Glomerular visceral epithelial cell (primary cell): Measurements from ENCODE around the gene ZNF581.
A peak's percentile ranks its signal among the peaks of the same experiment; 100 is the strongest.

Experiments used
- DNase-seq: peaks from one replicate; pipeline ENCODE4 v3.0.0-alpha.2; 2016; ENCODE audit errors: extremely low spot score

ZNF581 gene

DNA sequence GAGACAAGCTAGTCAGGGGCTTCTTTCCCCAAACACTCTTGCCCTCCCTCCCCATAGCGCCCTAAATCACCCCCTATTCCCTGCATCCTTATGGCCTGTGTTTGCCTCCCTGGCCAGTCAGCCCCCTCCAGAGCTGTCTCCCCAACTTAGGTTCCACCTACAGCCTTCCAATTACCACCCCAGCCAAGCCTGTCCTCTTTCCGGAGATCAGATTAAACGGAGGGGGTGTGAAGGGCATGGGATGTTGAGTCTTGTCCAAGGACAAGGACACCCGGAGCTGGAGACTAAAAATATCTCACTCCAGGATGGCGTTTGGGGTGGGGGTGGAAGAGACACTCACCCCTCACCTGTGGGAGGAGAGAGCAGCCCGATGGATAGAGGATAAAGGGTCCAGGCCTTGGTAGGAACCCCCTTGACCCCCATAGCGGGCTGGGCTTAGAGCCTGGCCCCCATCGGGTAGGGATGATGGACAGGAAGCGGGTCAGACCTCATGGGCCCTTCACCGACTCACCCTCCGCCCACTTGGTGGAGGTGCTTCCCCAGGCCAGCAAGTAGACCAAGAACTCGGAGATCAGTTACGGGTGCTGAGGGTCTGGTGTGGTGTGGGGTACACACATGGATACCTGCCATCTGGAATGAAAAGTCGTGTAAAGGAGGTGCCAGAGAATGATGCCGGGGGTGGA is 32.0 kb upstream of the ZNF581 start:
- no peak for DNase-seq

- no peak for DNase-seq
These were observed 31.3 kb upstream of the ZNF581 start for GRCh38 chr19:55611983-55612645.

GRCh38 chr19:55613396-55613795 is 30.1 kb upstream of the ZNF581 start:
- no peak for DNase-seq

GRCh38 chr19:55613930-55614710 is 29.3 kb upstream of the ZNF581 start:
- no peak for DNase-seq

DNA sequence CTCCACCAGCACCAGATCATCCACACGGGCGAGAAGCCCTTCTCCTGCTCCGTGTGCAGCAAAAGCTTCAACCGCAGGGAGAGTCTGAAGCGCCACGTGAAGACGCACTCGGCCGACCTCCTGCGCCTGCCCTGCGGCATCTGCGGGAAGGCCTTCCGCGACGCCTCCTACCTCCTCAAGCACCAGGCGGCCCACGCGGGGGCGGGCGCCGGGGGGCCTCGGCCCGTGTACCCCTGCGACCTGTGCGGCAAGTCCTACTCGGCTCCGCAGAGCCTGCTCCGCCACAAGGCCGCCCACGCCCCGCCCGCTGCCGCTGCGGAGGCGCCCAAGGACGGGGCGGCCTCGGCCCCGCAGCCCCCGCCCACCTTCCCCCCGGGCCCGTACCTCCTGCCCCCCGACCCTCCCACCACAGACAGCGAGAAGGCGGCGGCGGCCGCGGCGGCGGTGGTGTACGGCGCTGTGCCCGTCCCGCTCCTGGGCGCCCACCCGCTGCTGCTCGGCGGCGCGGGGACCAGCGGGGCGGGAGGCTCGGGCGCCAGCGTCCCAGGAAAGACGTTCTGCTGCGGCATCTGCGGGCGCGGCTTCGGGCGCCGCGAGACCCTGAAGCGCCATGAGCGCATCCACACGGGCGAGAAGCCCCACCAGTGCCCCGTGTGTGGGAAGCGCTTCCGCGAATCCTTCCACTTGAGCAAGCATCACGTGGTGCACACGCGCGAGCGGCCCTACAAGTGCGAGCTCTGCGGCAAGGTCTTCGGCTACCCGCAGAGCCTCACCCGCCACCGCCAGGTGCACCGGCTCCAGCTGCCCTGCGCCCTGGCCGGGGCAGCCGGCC is 28.5 kb upstream of the ZNF581 start:
- DNase-seq: no peak

- DNase-seq: no peak
These were observed 27.7 kb upstream of the ZNF581 start for GRCh38 chr19:55615543-55616394.

- DNase-seq: no peak
These were observed 27.0 kb upstream of the ZNF581 start for GRCh38 chr19:55616395-55616875.

DNA sequence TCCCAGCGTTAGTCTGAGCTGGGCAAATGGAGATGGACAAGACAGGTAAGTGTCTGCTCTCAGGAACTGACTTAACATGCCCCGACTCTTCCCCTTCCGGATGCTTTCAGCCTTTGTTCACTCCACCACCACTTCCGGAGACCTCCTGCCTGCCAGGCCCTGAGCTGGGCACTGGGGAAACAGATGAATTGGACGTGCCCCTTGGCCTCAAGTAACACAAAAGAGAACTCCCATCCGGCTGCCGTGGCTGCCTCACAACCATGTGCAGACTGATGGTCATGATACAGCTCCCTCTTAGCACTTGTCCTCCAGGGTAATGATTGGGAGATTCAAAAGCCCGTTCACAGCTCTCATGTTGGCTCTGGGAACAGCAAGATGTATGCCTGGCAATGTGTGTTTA is 26.0 kb upstream of the ZNF581 start:
- DNase-seq: no peak

GRCh38 chr19:55618426-55618825 is 25.0 kb upstream of the ZNF581 start:
- DNase-seq: no peak

GRCh38 chr19:55619286-55619685 is 24.2 kb upstream of the ZNF581 start:
- no peak for DNase-seq

- no peak for DNase-seq
These were observed 22.8 kb upstream of the ZNF581 start for GRCh38 chr19:55620410-55621204.

DNA sequence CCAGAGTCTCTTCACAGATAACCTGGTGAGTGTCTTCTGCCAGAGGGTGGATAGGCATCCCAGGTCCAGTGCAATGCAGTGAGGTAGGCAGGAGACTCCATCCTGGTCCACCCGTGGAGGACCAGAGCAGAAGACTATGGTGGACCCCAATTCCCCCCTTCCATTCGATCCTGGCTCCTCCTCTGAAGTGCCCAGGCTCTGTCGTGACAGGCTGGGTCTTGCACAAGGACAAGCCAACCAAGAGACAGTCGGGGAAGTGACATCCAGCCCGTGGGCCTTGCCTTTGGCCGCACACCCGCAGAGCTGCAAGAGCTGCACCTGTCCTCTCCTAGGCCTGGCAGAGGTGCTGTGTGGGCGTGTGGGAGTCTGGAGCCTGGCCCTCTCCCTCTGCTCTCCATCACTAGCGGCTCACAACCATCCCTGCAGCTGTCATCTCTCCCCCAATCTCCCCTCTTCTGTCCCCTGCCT is 22.2 kb upstream of the ZNF581 start:
- DNase-seq: no peak

- no peak for DNase-seq
These were observed 21.7 kb upstream of the ZNF581 start for GRCh38 chr19:55621673-55622231.

DNA sequence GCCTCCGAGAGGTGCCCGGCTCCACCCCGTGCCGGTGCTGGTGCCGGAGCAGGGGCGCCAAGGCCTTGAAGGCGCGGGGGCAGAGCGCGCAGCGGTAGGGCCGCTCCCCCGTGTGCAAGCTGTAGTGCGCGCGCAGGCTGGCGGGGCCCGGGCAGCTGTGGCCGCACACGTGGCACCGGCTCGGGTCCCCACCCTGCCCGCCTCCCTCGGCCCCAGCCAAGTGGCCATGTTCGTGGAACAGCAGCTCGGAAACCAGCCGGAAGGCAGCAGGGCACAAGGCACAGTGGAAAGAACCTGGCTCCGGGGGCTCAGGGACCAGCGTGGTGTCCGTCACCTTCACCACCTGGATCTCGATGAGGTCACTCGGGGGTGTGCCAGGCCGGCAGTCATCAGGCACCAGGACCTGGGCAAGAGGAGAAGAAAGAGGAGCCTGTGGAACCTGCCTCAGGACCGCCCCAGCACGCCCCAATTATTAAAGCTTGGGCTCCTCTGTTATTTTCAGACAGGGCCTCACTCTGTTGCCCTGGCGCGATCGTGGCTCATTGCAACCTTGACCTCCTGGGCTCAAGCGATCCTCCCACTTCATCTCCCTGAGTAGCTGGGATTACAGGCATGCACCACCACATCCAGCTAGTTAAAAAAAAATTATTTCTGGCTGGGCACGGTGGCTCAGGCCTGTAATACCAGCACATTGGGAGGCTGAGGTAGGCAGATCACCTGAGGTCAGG is 21.0 kb upstream of the ZNF581 start:
- DNase-seq: no peak

DNA sequence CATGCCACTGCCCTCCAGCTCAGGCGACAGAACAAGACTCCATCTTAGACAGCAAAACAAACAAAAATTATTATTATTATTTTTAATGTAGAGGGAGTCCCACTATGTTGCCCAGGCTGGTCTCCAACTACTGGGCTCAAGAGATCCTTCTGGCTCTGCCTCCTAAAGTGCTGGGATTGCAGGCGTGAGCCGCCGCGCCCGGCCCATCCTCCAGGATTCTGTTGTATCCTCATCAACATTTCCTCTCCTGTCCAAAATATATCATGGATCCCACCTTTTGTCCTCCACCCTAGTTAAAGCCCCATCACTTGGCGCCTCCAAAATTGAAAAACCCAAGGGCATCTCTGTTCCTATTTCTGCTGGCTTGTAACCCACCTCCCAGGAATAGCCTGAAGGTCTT is 20.3 kb upstream of the ZNF581 start:
- DNase-seq: no peak

- DNase-seq: no peak
These were observed 19.9 kb upstream of the ZNF581 start for GRCh38 chr19:55623561-55623960.

DNA sequence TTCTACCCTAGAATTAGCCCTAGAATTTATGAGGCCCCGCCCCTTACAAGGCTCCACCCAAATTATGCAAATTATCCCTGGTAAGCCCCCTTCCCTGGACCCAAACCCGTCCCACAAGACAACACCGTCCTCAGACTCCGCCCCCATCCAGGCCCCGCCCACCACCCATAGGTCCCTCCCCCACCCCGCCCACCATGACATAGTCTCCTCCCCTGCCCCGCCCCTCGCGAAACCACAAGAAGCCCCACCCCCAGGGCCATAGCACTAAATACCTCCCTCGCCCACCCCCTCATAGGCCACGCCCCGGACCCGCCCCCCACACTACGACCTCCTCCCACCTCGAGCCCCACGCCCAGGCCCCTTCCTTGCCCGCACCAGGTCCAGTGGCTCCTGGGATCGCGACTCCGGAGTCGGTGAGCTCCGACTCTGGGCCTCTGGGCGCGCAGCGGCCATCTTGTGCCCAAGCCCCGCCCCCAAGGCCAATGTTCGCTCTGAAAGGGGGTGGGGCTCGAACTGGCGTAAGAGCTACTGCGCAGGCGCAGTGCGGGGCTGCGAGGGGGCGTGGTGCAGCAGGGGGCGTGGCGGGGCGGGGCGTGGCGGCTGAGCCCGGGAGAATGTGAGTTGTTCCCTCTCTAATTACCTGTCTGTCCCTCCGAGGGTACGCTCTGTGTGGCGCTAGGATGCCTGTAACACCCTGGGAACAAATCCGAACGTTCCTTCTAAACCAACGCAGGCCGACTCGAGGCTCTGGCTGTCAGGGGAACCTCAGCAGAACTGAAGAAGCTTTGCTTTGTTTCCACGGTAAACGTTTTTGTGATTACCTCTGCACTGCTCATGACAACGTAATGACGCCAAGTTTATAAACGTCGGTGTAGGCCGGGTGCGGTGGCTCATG is 19.1 kb upstream of the ZNF581 start, which contains the start of gene ZNF784:
TSS of gene ZNF784 (minus strand) at position 458 of the 895 bp plus-strand sequence. CDS start at position 453, 5 bp downstream.
- DNase-seq: peak; percentile 96

GRCh38 chr19:55625004-55625326 is 18.5 kb upstream of the ZNF581 start:
- DNase-seq: no peak
